ENCODE data around the gene LRP11.
"Not testable (repeated sequence)": the region's sequence is repeated elsewhere in the genome, so short reads cannot be mapped to it uniquely, and the experiment has no call there.

The LRP11 gene

GRCh38 chr6:149869275-149869892 is 5.2 kb upstream of the LRP11 start:
- no peak for DNase-seq (ENCODE audit: low read depth, low spot score)

GRCh38 chr6:149867876-149868640 is 3.9 kb upstream of the LRP11 start:
- DNase-seq (ENCODE audit: low read depth, low spot score): no peak

GRCh38 chr6:149864578-149865535 is 698 bp upstream of the LRP11 start:
- no peak for DNase-seq (ENCODE audit: low read depth, low spot score)

GRCh38 chr6:149862922-149863697 is 1.0 kb downstream of the LRP11 start:
- no peak for DNase-seq (ENCODE audit: low read depth, low spot score)

- DNase-seq (ENCODE audit: low read depth, low spot score): not testable (repeated sequence)
These were observed 1.8 kb downstream of the LRP11 start for GRCh38 chr6:149862424-149862738.

- no peak for DNase-seq (ENCODE audit: low read depth, low spot score)
These were observed 2.3 kb downstream of the LRP11 start for GRCh38 chr6:149861603-149862423.

- no peak for DNase-seq (ENCODE audit: low read depth, low spot score)
These were observed 3.1 kb downstream of the LRP11 start for GRCh38 chr6:149860834-149861602.

- no peak for DNase-seq (ENCODE audit: low read depth, low spot score)
These were observed 3.7 kb downstream of the LRP11 start for GRCh38 chr6:149860513-149860833.

GRCh38 chr6:149859938-149860337 is 4.2 kb downstream of the LRP11 start:
- DNase-seq (ENCODE audit: low read depth, low spot score): no peak

GRCh38 chr6:149859368-149859767 is 4.8 kb downstream of the LRP11 start:
- DNase-seq (ENCODE audit: low read depth, low spot score): no peak

GRCh38 chr6:149857541-149857940 is 6.6 kb downstream of the LRP11 start:
- DNase-seq (ENCODE audit: low read depth, low spot score): no peak

GRCh38 chr6:149856256-149856994 is 7.7 kb downstream of the LRP11 start:
- no peak for DNase-seq (ENCODE audit: low read depth, low spot score)

GRCh38 chr6:149855741-149856140 is 8.4 kb downstream of the LRP11 start:
- DNase-seq (ENCODE audit: low read depth, low spot score): no peak

GRCh38 chr6:149855040-149855654 is 9.0 kb downstream of the LRP11 start:
- DNase-seq (ENCODE audit: low read depth, low spot score): no peak

- DNase-seq (ENCODE audit: low read depth, low spot score): no peak
These were observed 9.6 kb downstream of the LRP11 start for GRCh38 chr6:149854532-149854931.

GRCh38 chr6:149854017-149854416 is 10.1 kb downstream of the LRP11 start:
- not testable (repeated sequence) for DNase-seq (ENCODE audit: low read depth, low spot score)

- no peak for DNase-seq (ENCODE audit: low read depth, low spot score)
These were observed 11.3 kb downstream of the LRP11 start for GRCh38 chr6:149852881-149853280.

- DNase-seq (ENCODE audit: low read depth, low spot score): no peak
These were observed 12.0 kb downstream of the LRP11 start for GRCh38 chr6:149852180-149852579.
